WTC11 (cell line): Measurements from ENCODE around the gene CC2D1A. TPM values are rescaled to one million over a fixed set of nuclear protein-coding genes. Genes with fewer than 3 reads are reported as not detected.

Source experiments
- ATAC-seq: fragments of 200-7000 bp; cut with Tn5 transposase; 2 replicates; pipeline ENCODE4 v1.10.0; 2021; ENCODE audit warnings: mild to moderate bottlenecking, moderate library complexity
- CTCF ChIA-PET: fragments of 300-600 bp; sonication (Branson Sonifier 250); formaldehyde crosslinking; loops from one replicate; lab custom pipeline; 2021; ENCODE audit warnings: antibody characterized with exemption; lab: Charles Lee
- POLR2A ChIA-PET: fragments of 350-600 bp; sonication (Branson Sonifier 250); formaldehyde crosslinking; loops from one replicate; lab custom pipeline; 2021; ENCODE audit warnings: antibody characterized with exemption; lab: Charles Lee
- DNase-seq: peaks from one replicate; pipeline ENCODE4 v3.0.0; 2021; ENCODE audit warnings: low spot score
- H3K27ac Mint-ChIP-seq: 2 replicates; pipeline ENCODE4 v1.8.0; 2021; ENCODE audit warnings: mixed read lengths
- H3K27me3 Mint-ChIP-seq: 2 replicates; pipeline ENCODE4 v1.8.0; 2021; ENCODE audit warnings: low read depth, mild to moderate bottlenecking, moderate library complexity, mixed read lengths
- H3K36me3 Mint-ChIP-seq: 2 replicates; pipeline ENCODE4 v1.8.0; 2021; ENCODE audit warnings: mixed read lengths
- H3K4me1 Mint-ChIP-seq: 2 replicates; pipeline ENCODE4 v1.8.0; 2022; ENCODE audit warnings: mixed read lengths
- H3K4me3 Mint-ChIP-seq: 2 replicates; pipeline ENCODE4 v1.8.0; 2021; ENCODE audit warnings: mild to moderate bottlenecking, moderate library complexity, mixed read lengths
- H3K9me3 Mint-ChIP-seq: 2 replicates; pipeline ENCODE4 v1.8.0; 2021; ENCODE audit warnings: mixed read lengths
- ATF1 ChIP-seq: sonication (generic); formaldehyde crosslinking; IDR thresholded peaks from 2 replicates; pipeline ENCODE4 v1.8.1; 2023; ENCODE audit warnings: mild to moderate bottlenecking, moderate library complexity, missing genetic modification reagents
- ELF4 ChIP-seq: sonication (generic); formaldehyde crosslinking; IDR thresholded peaks from 2 replicates; pipeline ENCODE4 v1.8.1; 2022; ENCODE audit warnings: low read depth, mild to moderate bottlenecking, moderate library complexity, missing genetic modification reagents
- ESRRA ChIP-seq: sonication (generic); formaldehyde crosslinking; IDR thresholded peaks from 2 replicates; pipeline ENCODE4 v1.8.1; 2022; ENCODE audit warnings: mild to moderate bottlenecking, missing genetic modification reagents, borderline replicate concordance
- FOXJ3 ChIP-seq: sonication (generic); formaldehyde crosslinking; IDR thresholded peaks from 2 replicates; pipeline ENCODE4 v1.9.0; 2021; ENCODE audit warnings: missing genetic modification reagents, mild to moderate bottlenecking, borderline replicate concordance
- GRHL2 ChIP-seq: fragments of 250-450 bp; sonication (Bioruptor Pico); IDR thresholded peaks from 2 replicates; pipeline ENCODE4 v1.8.0; 2022; ENCODE audit warnings: mild to moderate bottlenecking, moderate library complexity; ENCODE audit not compliant: insufficient replicate concordance, severe bottlenecking
- GTF2I ChIP-seq: fragments of 250-450 bp; sonication (Bioruptor Pico); conservative IDR thresholded peaks from 2 replicates; pipeline ENCODE4 v1.4.0; 2021; ENCODE audit warnings: mild to moderate bottlenecking
- KAT7 ChIP-seq: sonication (generic); formaldehyde crosslinking; IDR thresholded peaks from 2 replicates; pipeline ENCODE4 v1.8.1; 2023; ENCODE audit warnings: missing genetic modification reagents, mild to moderate bottlenecking, borderline replicate concordance
- NFATC4 ChIP-seq: fragments of 250-450 bp; sonication (Bioruptor Pico); IDR thresholded peaks from 2 replicates; pipeline ENCODE4 v1.9.0; 2021; ENCODE audit warnings: mild to moderate bottlenecking
- OVOL2 ChIP-seq: fragments of 250-450 bp; sonication (Bioruptor Pico); IDR thresholded peaks from 2 replicates; pipeline ENCODE4 v1.9.0; 2021; ENCODE audit warnings: mild to moderate bottlenecking, borderline replicate concordance
- RORB ChIP-seq: fragments of 250-450 bp; sonication (Bioruptor Pico); IDR thresholded peaks from 2 replicates; pipeline ENCODE4 v1.9.0; 2021; ENCODE audit warnings: mild to moderate bottlenecking
- SP1 ChIP-seq: sonication (generic); formaldehyde crosslinking; conservative IDR thresholded peaks from 2 replicates; pipeline ENCODE4 v1.8.1; 2022; ENCODE audit warnings: missing genetic modification reagents
- TEAD4 ChIP-seq: sonication (generic); formaldehyde crosslinking; IDR thresholded peaks from 2 replicates; pipeline ENCODE4 v1.8.0; 2022; ENCODE audit warnings: mild to moderate bottlenecking, missing genetic modification reagents
- ZNF138 ChIP-seq: sonication (generic); formaldehyde crosslinking; conservative IDR thresholded peaks from 2 replicates; pipeline ENCODE4 v1.8.1; 2022; ENCODE audit warnings: mild to moderate bottlenecking, moderate library complexity, missing genetic modification reagents
- total RNA-seq: library from RNA; stranded (reverse); gene quantifications from 3 replicates; pipeline ENCODE4 v1.2.3, GENCODE V29; 2021
- TF ChIP-seq, protein P1 (sequence below): sonication (generic); formaldehyde crosslinking; IDR thresholded peaks from 2 replicates; pipeline ENCODE4 v1.8.1; 2023; ENCODE audit warnings: mild to moderate bottlenecking, missing genetic modification reagents
- TF ChIP-seq, protein P2 (sequence below): sonication (generic); formaldehyde crosslinking; IDR thresholded peaks from 2 replicates; pipeline ENCODE4 v1.8.0; 2022; ENCODE audit warnings: mild to moderate bottlenecking, missing genetic modification reagents
- TF ChIP-seq, protein P3 (sequence below): sonication (generic); formaldehyde crosslinking; IDR thresholded peaks from 2 replicates; pipeline ENCODE4 v1.8.1; 2022; ENCODE audit warnings: mild to moderate bottlenecking, missing genetic modification reagents, moderate library complexity, borderline replicate concordance
- TF ChIP-seq, protein P4 (sequence below): sonication (generic); formaldehyde crosslinking; IDR thresholded peaks from 2 replicates; pipeline ENCODE4 v1.8.1; 2023; ENCODE audit warnings: mild to moderate bottlenecking, missing genetic modification reagents, borderline replicate concordance
- TF ChIP-seq, protein P5 (sequence below): fragments of 250-450 bp; sonication (Bioruptor Pico); IDR thresholded peaks from 2 replicates; pipeline ENCODE4 v1.8.0; 2021; ENCODE audit warnings: mild to moderate bottlenecking
- TF ChIP-seq, protein P6 (sequence below): sonication (generic); formaldehyde crosslinking; IDR thresholded peaks from 2 replicates; pipeline ENCODE4 v1.8.1; 2023; ENCODE audit warnings: mild to moderate bottlenecking, moderate library complexity, missing genetic modification reagents
- TF ChIP-seq, protein P7 (sequence below): sonication (generic); formaldehyde crosslinking; IDR thresholded peaks from 2 replicates; pipeline ENCODE4 v1.8.0; 2023; ENCODE audit warnings: missing genetic modification reagents

Gene CC2D1A
- total RNA-seq, 1 experiment from 2014 or later = 44.2 TPM

DNA sequence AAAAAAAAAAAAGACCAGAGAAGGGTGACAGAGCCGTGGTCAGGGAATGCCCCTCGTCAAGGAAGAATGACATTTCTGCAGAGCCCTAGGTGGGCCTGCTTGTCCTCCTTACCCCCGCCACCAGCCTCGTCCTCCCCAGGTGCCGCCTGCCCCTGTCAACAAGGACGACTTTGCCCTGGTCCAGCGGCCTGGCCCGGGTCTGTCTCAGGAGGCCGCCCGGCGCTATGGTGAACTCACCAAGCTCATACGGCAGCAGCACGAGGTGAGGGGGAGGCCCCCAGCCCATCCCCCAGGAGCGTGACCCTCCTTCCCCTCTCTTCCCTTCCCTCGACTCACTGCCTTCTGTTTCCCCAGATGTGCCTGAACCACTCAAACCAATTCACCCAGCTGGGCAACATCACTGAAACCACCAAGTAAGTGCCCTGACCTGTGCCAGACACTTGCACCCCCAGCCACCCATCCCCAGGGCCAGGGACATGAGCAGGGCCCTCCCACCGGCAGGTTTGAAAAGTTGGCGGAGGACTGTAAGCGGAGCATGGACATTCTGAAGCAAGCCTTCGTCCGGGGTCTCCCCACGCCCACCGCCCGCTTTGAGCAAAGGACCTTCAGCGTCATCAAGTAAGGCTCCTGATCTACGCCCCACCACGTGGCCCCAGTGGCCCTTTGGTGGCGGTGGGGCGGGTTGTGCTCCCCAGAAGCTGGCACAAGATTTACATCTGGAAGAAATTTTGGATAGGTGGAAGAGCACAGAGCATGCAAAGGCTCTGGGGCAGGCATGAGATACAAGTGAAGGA, 17.4 kb downstream of the CC2D1A start:
- ATAC-seq (no peak), DNase-seq (no peak)
- POLR2A ChIA-PET = interaction anchor here (0.6 kb wide), 1 partner anchor 241 kb away, joined by 3 read pairs; no protein-coding TSS in a partner anchor
- no peaks in the 10 kb centered on the region for H3K4me1 Mint-ChIP-seq
- no peak overlapping the region for H3K4me3 Mint-ChIP-seq
- no peak overlapping the region for H3K27ac Mint-ChIP-seq
- CTCF ChIA-PET = no interaction called here
- no peaks in the 10 kb centered on the region for H3K27me3 Mint-ChIP-seq
- H3K9me3 Mint-ChIP-seq = peaks cover 16% of the 10 kb centered on the region
- peaks cover 65% of the 10 kb centered on the region for H3K36me3 Mint-ChIP-seq
- TF ChIP-seq, protein P1, sequence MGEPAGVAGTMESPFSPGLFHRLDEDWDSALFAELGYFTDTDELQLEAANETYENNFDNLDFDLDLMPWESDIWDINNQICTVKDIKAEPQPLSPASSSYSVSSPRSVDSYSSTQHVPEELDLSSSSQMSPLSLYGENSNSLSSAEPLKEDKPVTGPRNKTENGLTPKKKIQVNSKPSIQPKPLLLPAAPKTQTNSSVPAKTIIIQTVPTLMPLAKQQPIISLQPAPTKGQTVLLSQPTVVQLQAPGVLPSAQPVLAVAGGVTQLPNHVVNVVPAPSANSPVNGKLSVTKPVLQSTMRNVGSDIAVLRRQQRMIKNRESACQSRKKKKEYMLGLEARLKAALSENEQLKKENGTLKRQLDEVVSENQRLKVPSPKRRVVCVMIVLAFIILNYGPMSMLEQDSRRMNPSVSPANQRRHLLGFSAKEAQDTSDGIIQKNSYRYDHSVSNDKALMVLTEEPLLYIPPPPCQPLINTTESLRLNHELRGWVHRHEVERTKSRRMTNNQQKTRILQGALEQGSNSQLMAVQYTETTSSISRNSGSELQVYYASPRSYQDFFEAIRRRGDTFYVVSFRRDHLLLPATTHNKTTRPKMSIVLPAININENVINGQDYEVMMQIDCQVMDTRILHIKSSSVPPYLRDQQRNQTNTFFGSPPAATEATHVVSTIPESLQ (CRISPR knock-in tag) = no peak
- TF ChIP-seq, protein P2, sequence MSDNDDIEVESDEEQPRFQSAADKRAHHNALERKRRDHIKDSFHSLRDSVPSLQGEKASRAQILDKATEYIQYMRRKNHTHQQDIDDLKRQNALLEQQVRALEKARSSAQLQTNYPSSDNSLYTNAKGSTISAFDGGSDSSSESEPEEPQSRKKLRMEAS (CRISPR knock-in tag) = no peak
- TF ChIP-seq ATF1 = no peak
- no peak for TF ChIP-seq GTF2I (CRISPR knock-in tag)
- TF ChIP-seq NFATC4 = no peak
- TF ChIP-seq, protein P3, sequence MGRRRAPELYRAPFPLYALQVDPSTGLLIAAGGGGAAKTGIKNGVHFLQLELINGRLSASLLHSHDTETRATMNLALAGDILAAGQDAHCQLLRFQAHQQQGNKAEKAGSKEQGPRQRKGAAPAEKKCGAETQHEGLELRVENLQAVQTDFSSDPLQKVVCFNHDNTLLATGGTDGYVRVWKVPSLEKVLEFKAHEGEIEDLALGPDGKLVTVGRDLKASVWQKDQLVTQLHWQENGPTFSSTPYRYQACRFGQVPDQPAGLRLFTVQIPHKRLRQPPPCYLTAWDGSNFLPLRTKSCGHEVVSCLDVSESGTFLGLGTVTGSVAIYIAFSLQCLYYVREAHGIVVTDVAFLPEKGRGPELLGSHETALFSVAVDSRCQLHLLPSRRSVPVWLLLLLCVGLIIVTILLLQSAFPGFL (CRISPR knock-in tag) = no peak
- no peak for TF ChIP-seq FOXJ3
- no peak for TF ChIP-seq ELF4 (CRISPR knock-in tag)
- TF ChIP-seq, protein P4, sequence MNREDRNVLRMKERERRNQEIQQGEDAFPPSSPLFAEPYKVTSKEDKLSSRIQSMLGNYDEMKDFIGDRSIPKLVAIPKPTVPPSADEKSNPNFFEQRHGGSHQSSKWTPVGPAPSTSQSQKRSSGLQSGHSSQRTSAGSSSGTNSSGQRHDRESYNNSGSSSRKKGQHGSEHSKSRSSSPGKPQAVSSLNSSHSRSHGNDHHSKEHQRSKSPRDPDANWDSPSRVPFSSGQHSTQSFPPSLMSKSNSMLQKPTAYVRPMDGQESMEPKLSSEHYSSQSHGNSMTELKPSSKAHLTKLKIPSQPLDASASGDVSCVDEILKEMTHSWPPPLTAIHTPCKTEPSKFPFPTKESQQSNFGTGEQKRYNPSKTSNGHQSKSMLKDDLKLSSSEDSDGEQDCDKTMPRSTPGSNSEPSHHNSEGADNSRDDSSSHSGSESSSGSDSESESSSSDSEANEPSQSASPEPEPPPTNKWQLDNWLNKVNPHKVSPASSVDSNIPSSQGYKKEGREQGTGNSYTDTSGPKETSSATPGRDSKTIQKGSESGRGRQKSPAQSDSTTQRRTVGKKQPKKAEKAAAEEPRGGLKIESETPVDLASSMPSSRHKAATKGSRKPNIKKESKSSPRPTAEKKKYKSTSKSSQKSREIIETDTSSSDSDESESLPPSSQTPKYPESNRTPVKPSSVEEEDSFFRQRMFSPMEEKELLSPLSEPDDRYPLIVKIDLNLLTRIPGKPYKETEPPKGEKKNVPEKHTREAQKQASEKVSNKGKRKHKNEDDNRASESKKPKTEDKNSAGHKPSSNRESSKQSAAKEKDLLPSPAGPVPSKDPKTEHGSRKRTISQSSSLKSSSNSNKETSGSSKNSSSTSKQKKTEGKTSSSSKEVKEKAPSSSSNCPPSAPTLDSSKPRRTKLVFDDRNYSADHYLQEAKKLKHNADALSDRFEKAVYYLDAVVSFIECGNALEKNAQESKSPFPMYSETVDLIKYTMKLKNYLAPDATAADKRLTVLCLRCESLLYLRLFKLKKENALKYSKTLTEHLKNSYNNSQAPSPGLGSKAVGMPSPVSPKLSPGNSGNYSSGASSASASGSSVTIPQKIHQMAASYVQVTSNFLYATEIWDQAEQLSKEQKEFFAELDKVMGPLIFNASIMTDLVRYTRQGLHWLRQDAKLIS = no peak
- TF ChIP-seq OVOL2 (CRISPR knock-in tag) = no peak
- TF ChIP-seq, protein P5, sequence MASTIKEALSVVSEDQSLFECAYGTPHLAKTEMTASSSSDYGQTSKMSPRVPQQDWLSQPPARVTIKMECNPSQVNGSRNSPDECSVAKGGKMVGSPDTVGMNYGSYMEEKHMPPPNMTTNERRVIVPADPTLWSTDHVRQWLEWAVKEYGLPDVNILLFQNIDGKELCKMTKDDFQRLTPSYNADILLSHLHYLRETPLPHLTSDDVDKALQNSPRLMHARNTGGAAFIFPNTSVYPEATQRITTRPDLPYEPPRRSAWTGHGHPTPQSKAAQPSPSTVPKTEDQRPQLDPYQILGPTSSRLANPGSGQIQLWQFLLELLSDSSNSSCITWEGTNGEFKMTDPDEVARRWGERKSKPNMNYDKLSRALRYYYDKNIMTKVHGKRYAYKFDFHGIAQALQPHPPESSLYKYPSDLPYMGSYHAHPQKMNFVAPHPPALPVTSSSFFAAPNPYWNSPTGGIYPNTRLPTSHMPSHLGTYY (CRISPR knock-in tag) = no peak
- no peak for TF ChIP-seq KAT7 (CRISPR knock-in tag)
- no peak for TF ChIP-seq RORB
- no peak for TF ChIP-seq GRHL2 (CRISPR knock-in tag)
- TF ChIP-seq SP1 (CRISPR knock-in tag) = no peak
- TF ChIP-seq ESRRA (CRISPR knock-in tag) = no peak
- no peak for TF ChIP-seq TEAD4 (CRISPR knock-in tag)
- TF ChIP-seq, protein P6, sequence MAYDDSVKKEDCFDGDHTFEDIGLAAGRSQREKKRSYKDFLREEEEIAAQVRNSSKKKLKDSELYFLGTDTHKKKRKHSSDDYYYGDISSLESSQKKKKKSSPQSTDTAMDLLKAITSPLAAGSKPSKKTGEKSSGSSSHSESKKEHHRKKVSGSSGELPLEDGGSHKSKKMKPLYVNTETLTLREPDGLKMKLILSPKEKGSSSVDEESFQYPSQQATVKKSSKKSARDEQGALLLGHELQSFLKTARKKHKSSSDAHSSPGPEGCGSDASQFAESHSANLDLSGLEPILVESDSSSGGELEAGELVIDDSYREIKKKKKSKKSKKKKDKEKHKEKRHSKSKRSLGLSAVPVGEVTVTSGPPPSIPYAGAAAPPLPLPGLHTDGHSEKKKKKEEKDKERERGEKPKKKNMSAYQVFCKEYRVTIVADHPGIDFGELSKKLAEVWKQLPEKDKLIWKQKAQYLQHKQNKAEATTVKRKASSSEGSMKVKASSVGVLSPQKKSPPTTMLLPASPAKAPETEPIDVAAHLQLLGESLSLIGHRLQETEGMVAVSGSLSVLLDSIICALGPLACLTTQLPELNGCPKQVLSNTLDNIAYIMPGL (CRISPR knock-in tag) = no peak
- TF ChIP-seq ZNF138 = no peak
- TF ChIP-seq, protein P7, sequence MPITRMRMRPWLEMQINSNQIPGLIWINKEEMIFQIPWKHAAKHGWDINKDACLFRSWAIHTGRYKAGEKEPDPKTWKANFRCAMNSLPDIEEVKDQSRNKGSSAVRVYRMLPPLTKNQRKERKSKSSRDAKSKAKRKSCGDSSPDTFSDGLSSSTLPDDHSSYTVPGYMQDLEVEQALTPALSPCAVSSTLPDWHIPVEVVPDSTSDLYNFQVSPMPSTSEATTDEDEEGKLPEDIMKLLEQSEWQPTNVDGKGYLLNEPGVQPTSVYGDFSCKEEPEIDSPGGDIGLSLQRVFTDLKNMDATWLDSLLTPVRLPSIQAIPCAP = no peak
